Adrenal gland (tissue), 12 donors: ENCODE results near the gene ATP9A. TPM values are rescaled to one million over a fixed set of nuclear protein-coding genes. Genes with fewer than 3 reads are reported as not detected.
A peak's percentile ranks its signal among the peaks of the same experiment; 100 is the strongest.

Experiments
- DNase-seq, 7 donors: peaks; one replicate each; pipeline ENCODE4 v3.0.0-alpha.2; 2019 to 2020
- H3K27ac ChIP-seq, 5 donors: fragments of 200-600 bp; sonication (generic) in 4 of 5; 1 replicate in 3 of 5; 2 replicates in 2 of 5; pipeline versions ENCODE4 v1.5.1 to v1.8.0; 2016 to 2020; ENCODE audit warnings: mild to moderate bottlenecking in 1 of 5
- H3K27me3 ChIP-seq: fragments of 200-600 bp; 2 replicates; pipeline ENCODE4 v1.8.0; 2021
- H3K36me3 ChIP-seq, 2 donors: fragments of 200-600 bp; replicated peaks in 1 of 2; 1 replicate in 1 of 2; 2 replicates in 1 of 2; pipeline versions ENCODE4 v1.5.1 to v1.8.0; 2018 to 2022
- H3K4me1 ChIP-seq, 2 donors: fragments of 200-600 bp; replicated peaks in 1 of 2; 1 replicate in 1 of 2; 2 replicates in 1 of 2; pipeline versions ENCODE4 v1.5.1 to v1.8.0; 2018 to 2021
- H3K4me3 ChIP-seq, 4 donors: fragments of 200-600 bp; sonication (generic) in 3 of 4; one replicate each; pipeline ENCODE4 v1.5.1; 2016 to 2018
- H3K9me3 ChIP-seq, 3 donors: fragments of 200-600 bp; sonication (generic) in 1 of 3; replicated peaks in 1 of 3; 1 replicate in 2 of 3; 2 replicates in 1 of 3; pipeline versions ENCODE4 v1.5.1 to v1.8.0; 2016 to 2021
- CTCF ChIP-seq, 6 experiments: fragments of 450-650 bp in 4 of 6; fragments of 200-600 bp in 2 of 6; sonication (generic) in 1 of 6; IDR thresholded peaks; 1 replicate in 5 of 6; 2 replicates in 1 of 6; pipeline versions ENCODE4 v1.5.1 to v1.8.0; 2016 to 2021; ENCODE audit warnings: antibody characterized with exemption in 6 of 6, mild to moderate bottlenecking in 2 of 6, moderate library complexity in 1 of 6
- POLR2A ChIP-seq, 2 donors: fragments of 450-650 bp; IDR thresholded peaks; one replicate each; pipeline ENCODE4 v1.6.1; 2017; ENCODE audit warnings: antibody characterized with exemption in 2 of 2, mild to moderate bottlenecking in 2 of 2, moderate library complexity in 1 of 2
- WGBS, 4 donors: extraction: QIAGEN DNeasy Blood & Tissue Kit in 2 of 4; methylation state at CpG; one replicate each; pipeline versions ENCODE4 v1.1.5 to v1.1.7; 2013 to 2017; 5-methylcytosine and 5-hydroxymethylcytosine counted together
- intact Hi-C, 2 donors: fragments of 100-400 bp; cut with DNase I; formaldehyde crosslinking; loops; one replicate each; pipeline versions ENCODE4 v1.14.1 to v1.15.0; 2022 to 2023
- polyA plus RNA-seq, 3 donors: library from polyadenylated mRNA; stranded (reverse); fragments of 200-250 nt in 2 of 3; fragments of 350-450 nt in 1 of 3; fragmentation: Illumina TruSeq in 1 of 3; extraction: RNeasy Lipid Tissue Mini Kit (QIAGEN cat#74804) in 1 of 3; gene quantifications; one replicate each; pipeline ENCODE4 v1.2.3, GENCODE V29; 2013 to 2014
- total RNA-seq, 9 donors: library from RNA; depleted of rRNA in 4 of 9; stranded (reverse); fragments of >200 nt in 4 of 9; fragments of 120-200 nt in 1 of 9; fragmentation: NEBNext Ultra II Directional in 1 of 9; extraction: Animal tissue kit (Norgen Biotek cat#: 25700) in 1 of 9; gene quantifications; one replicate each; pipeline versions ENCODE4 v1.1.0 to v1.2.4, GENCODE V29; 2013 to 2023
- donor health status: healthy with polysubstance abuse.
- donor health status: Bipolar disorder and iron deficiency.
- donor health status: DM: yes; HTN: yes; CAD: no.
- donor health status: DM: no; HTN: no; CAD: no.
- donor health status: DM: no; HTN: no; CAD: no.
- donor health status: DM: yes; HTN: yes; CAD: no.

Gene ATP9A
- total and polyA plus RNA-seq, 12 donors: 3.7 to 34.5 (median 16.7) TPM

- TF ChIP-seq POLR2A (IDR thresholded peaks at IDR 0.05) (no peak), CTCF (IDR thresholded peaks at IDR 0.05) (no peak)
- 57 to 84% (median 75%) methylated on average over 2 of the region's 2 CpGs for WGBS, 4 donors
- H3K36me3 ChIP-seq: no peaks in the 10 kb centered on the region
Observed at GRCh38 chr20:51643390-51643789, 124.8 kb downstream of the ATP9A start.

GRCh38 chr20:51641866-51642265 lies 126.3 kb downstream of the ATP9A start:
- H3K36me3 ChIP-seq: no peaks in the 10 kb centered on the region
- H3K9me3 ChIP-seq: no peaks in the 10 kb centered on the region
- H3K4me3 ChIP-seq: no peak overlapping the region
- intact Hi-C loops: loop anchor here in 1 of 2 donors (5.0 kb wide), 1 partner anchor 440 kb away; no protein-coding TSS in a partner anchor
- DNase-seq: no peak
- 91 to 98% (median 94%) methylated on average over 4 of the region's 4 CpGs for WGBS, 4 donors
- H3K4me1 ChIP-seq: no peaks in the 10 kb centered on the region
- H3K27ac ChIP-seq: no peak overlapping the region
- no peaks in the 10 kb centered on the region for H3K27me3 ChIP-seq
- TF ChIP-seq CTCF (IDR thresholded peaks at IDR 0.05) (no peak), POLR2A (IDR thresholded peaks at IDR 0.05) (no peak)

More at GRCh38 chr20:51643390-51643789, 124.8 kb downstream of the ATP9A start:
- H3K27me3 ChIP-seq: no peaks in the 10 kb centered on the region
- no peak overlapping the region for H3K4me3 ChIP-seq
- no peak overlapping the region for H3K27ac ChIP-seq
- no peaks in the 10 kb centered on the region for H3K4me1 ChIP-seq
- intact Hi-C loops: loop anchor here in 1 of 2 donors (5.0 kb wide), 1 partner anchor 439 kb away; no protein-coding TSS in a partner anchor
- H3K9me3 ChIP-seq: no peaks in the 10 kb centered on the region
- DNase-seq: no peak

- H3K4me3 ChIP-seq: no peak overlapping the region
- DNase-seq: no peak
- WGBS, 4 donors: 68 to 88% (median 80%) methylated on average over 3 of the region's 3 CpGs
- H3K27me3 ChIP-seq: no peaks in the 10 kb centered on the region
- no peaks in the 10 kb centered on the region for H3K4me1 ChIP-seq
- TF ChIP-seq CTCF (IDR thresholded peaks at IDR 0.05) (no peak), POLR2A (IDR thresholded peaks at IDR 0.05) (no peak)
- no peaks in the 10 kb centered on the region for H3K36me3 ChIP-seq
- intact Hi-C loops: loop anchor here in 1 of 2 donors (5.0 kb wide), 1 partner anchor 442 kb away; no protein-coding TSS in a partner anchor
- no peaks in the 10 kb centered on the region for H3K9me3 ChIP-seq
- H3K27ac ChIP-seq: no peak overlapping the region
Observed at GRCh38 chr20:51640743-51641142, 127.4 kb downstream of the ATP9A start.

- WGBS, 4 donors: 28 to 37% (median 28%) methylated on average over 8 to 12 of the region's 12 CpGs
- no peak for TF ChIP-seq POLR2A (IDR thresholded peaks at IDR 0.05)
- TF ChIP-seq CTCF (IDR thresholded peaks at IDR 0.05): peak; percentile 64 to 82 (median 77)
- peak; percentile 34 to 84 (median 65) for DNase-seq
- Histone ChIP-seq H3K9me3 (no peaks in the 10 kb centered on the region), H3K36me3 (no peaks in the 10 kb centered on the region), H3K27me3 (no peaks in the 10 kb centered on the region), H3K4me3 (no peak overlapping the region), H3K27ac (no peak overlapping the region), H3K4me1 (no peaks in the 10 kb centered on the region)
- intact Hi-C loops: no loop called here
Observed at GRCh38 chr20:51639206-51639832, 128.9 kb downstream of the ATP9A start.
